ENCODE data around the gene PRUNE2. TPM values are rescaled to one million over a fixed set of nuclear protein-coding genes. Genes with fewer than 3 reads are reported as not detected.
"Not testable (repeated sequence)": the region's sequence is repeated elsewhere in the genome, so short reads cannot be mapped to it uniquely, and the experiment has no call there.

Gene PRUNE2
- total RNA-seq, 2 experiments from 2014 or later: 0.53 to 0.57 TPM

DNA sequence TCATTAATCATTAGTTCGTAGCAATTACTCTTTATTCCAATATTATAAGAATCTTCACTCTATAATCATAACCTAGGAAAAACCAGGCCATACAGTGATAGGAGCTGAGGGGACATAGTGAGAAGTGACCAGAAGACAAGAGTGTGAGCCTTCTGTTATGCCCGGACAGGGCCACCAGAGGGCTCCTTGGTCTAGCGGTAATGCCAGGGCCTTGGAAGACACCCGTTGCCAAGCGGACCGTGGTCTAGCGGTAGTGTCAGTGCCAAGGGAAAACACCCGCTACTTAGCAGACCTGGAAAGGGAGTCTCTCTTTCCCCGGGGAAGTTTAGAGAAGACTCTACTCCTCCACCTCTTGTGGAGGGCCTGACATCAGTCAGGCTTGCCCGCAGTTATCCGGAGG is 239.9 kb downstream of the PRUNE2 start:
- H3K9me3 Mint-ChIP-seq (ENCODE audit: low read depth); H3K27me3 Mint-ChIP-seq; POLR2A ChIA-PET; ATAC-seq; CTCF ChIA-PET; H3K4me3 Mint-ChIP-seq; H3K4me1 Mint-ChIP-seq; H3K27ac Mint-ChIP-seq; H3K36me3 Mint-ChIP-seq (ENCODE audit: low read depth): not testable (repeated sequence)
- intact Hi-C loops (cut with DNase I, micrococcal nuclease): loop anchor here (2.0 to 5.0 kb wide), 2 partner anchors 36 to 39 kb away; no protein-coding TSS in a partner anchor
- DNase-seq: peak; percentile 27

GRCh38 chr9:76665458-76665857 is 240.5 kb downstream of the PRUNE2 start:
- peaks cover 2% of the 10 kb centered on the region for H3K4me1 Mint-ChIP-seq
- CTCF ChIA-PET: no interaction called here
- ATAC-seq: no peak

DNA sequence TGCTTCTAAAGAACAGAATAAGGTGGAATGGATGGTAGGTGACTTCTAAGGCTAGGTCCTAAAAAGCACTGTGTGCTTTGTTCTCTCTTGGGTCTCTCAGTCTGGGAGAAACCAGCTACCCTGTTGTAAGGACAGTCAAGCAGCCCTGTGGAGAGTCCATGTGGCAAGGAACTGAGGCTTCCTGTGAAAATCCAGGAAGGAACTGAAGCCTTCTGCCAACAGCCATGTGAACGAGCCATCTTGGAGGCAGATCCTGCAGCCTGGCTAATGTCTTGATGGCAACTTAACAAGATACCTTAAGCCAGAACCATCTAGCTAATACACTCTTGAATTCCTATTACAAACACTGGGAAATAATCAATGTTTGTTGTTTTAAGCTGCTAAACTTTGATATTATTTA is 241.8 kb downstream of the PRUNE2 start:
- ATAC-seq (no peak), DNase-seq (no peak)
- no peaks in the 10 kb centered on the region for H3K36me3 Mint-ChIP-seq (ENCODE audit: low read depth)
- CTCF ChIA-PET: interaction anchor here (1.1 kb wide), 1 partner anchor 13 kb away, joined by 3 read pairs; no protein-coding TSS in a partner anchor
- no peak overlapping the region for H3K27ac Mint-ChIP-seq
- POLR2A ChIA-PET: interaction anchor here (0.5 kb wide), 1 partner anchor 281 kb away, joined by 3 read pairs; no protein-coding TSS in a partner anchor
- intact Hi-C loops (cut with DNase I, micrococcal nuclease): no loop called here
- H3K4me3 Mint-ChIP-seq: no peak overlapping the region
- H3K9me3 Mint-ChIP-seq (ENCODE audit: low read depth): no peaks in the 10 kb centered on the region
- peaks cover 2% of the 10 kb centered on the region for H3K4me1 Mint-ChIP-seq
- no peaks in the 10 kb centered on the region for H3K27me3 Mint-ChIP-seq

More at GRCh38 chr9:76665458-76665857, 240.5 kb downstream of the PRUNE2 start:
- Mint-ChIP-seq H3K27me3 (no peaks in the 10 kb centered on the region), H3K36me3 (ENCODE audit: low read depth) (no peaks in the 10 kb centered on the region), H3K9me3 (ENCODE audit: low read depth) (no peaks in the 10 kb centered on the region), H3K4me3 (no peak overlapping the region), H3K27ac (no peak overlapping the region)
- intact Hi-C loops (cut with DNase I, micrococcal nuclease): loop anchor here in 1 of 2 experiments (5.0 kb wide), 1 partner anchor 37 kb away; no protein-coding TSS in a partner anchor
- POLR2A ChIA-PET: no interaction called here
- no peak for DNase-seq

- no peak for ATAC-seq
- CTCF ChIA-PET: interaction anchor here (1.6 to 1.9 kb wide), 2 partner anchors 43 to 217 kb away, joined by 5 to 6 read pairs; no protein-coding TSS in a partner anchor
These were observed 243.2 kb downstream of the PRUNE2 start for GRCh38 chr9:76662476-76663281.

GRCh38 chr9:76658510-76659231 is 247.2 kb downstream of the PRUNE2 start:
- intact Hi-C loops (cut with DNase I, micrococcal nuclease): loop anchor here (1.0 to 5.0 kb wide), 3 partner anchors 96 to 255 kb away; no protein-coding TSS in a partner anchor
- ATAC-seq (peak; percentile 85), DNase-seq (no peak)

More at GRCh38 chr9:76662476-76663281, 243.2 kb downstream of the PRUNE2 start:
- Mint-ChIP-seq H3K27ac (no peak overlapping the region), H3K4me3 (no peak overlapping the region), H3K36me3 (ENCODE audit: low read depth) (no peaks in the 10 kb centered on the region), H3K4me1 (peaks cover 5% of the 10 kb centered on the region), H3K9me3 (ENCODE audit: low read depth) (no peaks in the 10 kb centered on the region), H3K27me3 (no peaks in the 10 kb centered on the region)
- POLR2A ChIA-PET: no interaction called here
- intact Hi-C loops (cut with DNase I, micrococcal nuclease): no loop called here
- no peak for DNase-seq

DNA sequence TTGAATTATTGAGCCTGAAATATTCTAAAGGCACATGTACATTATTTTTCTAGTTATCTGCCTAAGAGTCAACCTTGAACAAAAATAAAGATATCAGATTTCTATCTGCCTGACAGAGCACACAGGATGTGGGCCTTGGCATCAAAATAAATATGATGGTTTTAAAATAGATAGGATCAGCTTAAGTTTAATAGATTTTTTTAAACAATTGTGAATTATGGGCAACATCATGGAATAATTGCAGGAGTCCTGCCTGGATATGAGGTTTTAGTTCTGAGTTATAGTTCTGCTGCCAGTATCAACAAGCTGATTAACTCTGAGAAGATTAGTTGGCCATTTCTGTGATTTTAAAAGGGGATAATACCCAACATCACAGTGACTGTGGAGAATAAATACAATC is 248.6 kb downstream of the PRUNE2 start:
- intact Hi-C loops (cut with DNase I, micrococcal nuclease): loop anchor here in 1 of 2 experiments (5.0 kb wide), 1 partner anchor 95 kb away; no protein-coding TSS in a partner anchor

More at GRCh38 chr9:76658510-76659231, 247.2 kb downstream of the PRUNE2 start:
- peaks cover 16% of the 10 kb centered on the region for H3K4me1 Mint-ChIP-seq
- ChIA-PET CTCF (interaction anchor here (0.6 to 2.7 kb wide), 15 partner anchors 9 to 258 kb away, joined by 3 to 10 read pairs (median 3); partner anchors contain the start of gene GCNT1), POLR2A (no interaction called here)
- no peak overlapping the region for H3K27ac Mint-ChIP-seq
- H3K27me3 Mint-ChIP-seq: no peaks in the 10 kb centered on the region
- no peaks in the 10 kb centered on the region for H3K9me3 Mint-ChIP-seq (ENCODE audit: low read depth)
- no peaks in the 10 kb centered on the region for H3K36me3 Mint-ChIP-seq (ENCODE audit: low read depth)
- no peak overlapping the region for H3K4me3 Mint-ChIP-seq

GRCh38 chr9:76655971-76656370 is 249.9 kb downstream of the PRUNE2 start:
- ATAC-seq: no peak
- Mint-ChIP-seq H3K9me3 (ENCODE audit: low read depth) (no peaks in the 10 kb centered on the region), H3K4me3 (no peak overlapping the region), H3K4me1 (peaks cover 25% of the 10 kb centered on the region), H3K27me3 (no peaks in the 10 kb centered on the region), H3K27ac (no peak overlapping the region), H3K36me3 (ENCODE audit: low read depth) (no peaks in the 10 kb centered on the region)
- DNase-seq: no peak
- ChIA-PET POLR2A (interaction anchor here (0.6 kb wide), 1 partner anchor 175 kb away, joined by 3 read pairs; no protein-coding TSS in a partner anchor), CTCF (interaction anchor here (1.0 kb wide), 1 partner anchor 156 kb away, joined by 3 read pairs; no protein-coding TSS in a partner anchor)
- intact Hi-C loops (cut with DNase I, micrococcal nuclease): loop anchor here in 1 of 2 experiments (5.0 kb wide), 1 partner anchor 94 kb away; no protein-coding TSS in a partner anchor

More for the DNA sequence above, 248.6 kb downstream of the PRUNE2 start:
- ChIA-PET POLR2A (no interaction called here), CTCF (interaction anchor here (0.6 to 2.7 kb wide), 3 partner anchors 211 to 479 kb away, joined by 3 to 10 read pairs (median 3); partner anchors contain the start of gene RFK)
- H3K9me3 Mint-ChIP-seq (ENCODE audit: low read depth): no peaks in the 10 kb centered on the region
- no peaks in the 10 kb centered on the region for H3K36me3 Mint-ChIP-seq (ENCODE audit: low read depth)
- ATAC-seq (no peak), DNase-seq (no peak)
- H3K4me1 Mint-ChIP-seq: peaks cover 14% of the 10 kb centered on the region
- no peaks in the 10 kb centered on the region for H3K27me3 Mint-ChIP-seq
- no peak overlapping the region for H3K27ac Mint-ChIP-seq
- H3K4me3 Mint-ChIP-seq: no peak overlapping the region

DNA sequence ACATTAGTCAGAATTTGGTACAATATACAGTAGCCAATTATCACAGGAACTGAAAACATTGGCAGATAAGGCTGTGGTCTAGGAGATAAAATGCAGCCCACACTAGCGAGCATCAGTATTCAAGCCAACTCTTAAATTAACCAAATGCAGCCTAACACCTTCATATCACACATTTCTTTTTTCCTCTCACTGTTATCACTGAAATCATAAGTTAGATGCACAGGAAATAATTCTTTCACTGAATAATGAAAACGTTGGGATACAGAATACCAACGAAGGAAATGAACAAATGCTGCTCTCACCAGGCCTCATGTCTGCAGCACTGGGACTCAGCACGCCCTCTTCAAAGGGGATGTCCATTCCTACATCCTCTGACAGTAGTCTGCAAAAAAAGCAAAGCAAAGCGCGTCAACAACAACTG is 250.8 kb downstream of the PRUNE2 start:
- DNase-seq: no peak
- Mint-ChIP-seq H3K27me3 (no peaks in the 10 kb centered on the region), H3K4me3 (no peak overlapping the region), H3K4me1 (peaks cover 30% of the 10 kb centered on the region), H3K36me3 (ENCODE audit: low read depth) (no peaks in the 10 kb centered on the region), H3K27ac (no peak overlapping the region), H3K9me3 (ENCODE audit: low read depth) (no peaks in the 10 kb centered on the region)
- CTCF ChIA-PET: no interaction called here
- intact Hi-C loops (cut with DNase I, micrococcal nuclease): loop anchor here in 1 of 2 experiments (5.0 kb wide), 1 partner anchor 93 kb away; no protein-coding TSS in a partner anchor
- no peak for ATAC-seq
- POLR2A ChIA-PET: no interaction called here

- ATAC-seq (no peak), DNase-seq (no peak)
- Mint-ChIP-seq H3K4me3 (no peak overlapping the region), H3K9me3 (ENCODE audit: low read depth) (no peaks in the 10 kb centered on the region), H3K27me3 (no peaks in the 10 kb centered on the region), H3K4me1 (peaks cover 30% of the 10 kb centered on the region), H3K27ac (no peak overlapping the region), H3K36me3 (ENCODE audit: low read depth) (no peaks in the 10 kb centered on the region)
- intact Hi-C loops (cut with DNase I, micrococcal nuclease): no loop called here
- POLR2A ChIA-PET: no interaction called here
- CTCF ChIA-PET: no interaction called here
These were observed 251.3 kb downstream of the PRUNE2 start for GRCh38 chr9:76654575-76654974.

- Mint-ChIP-seq H3K36me3 (ENCODE audit: low read depth) (no peaks in the 10 kb centered on the region), H3K27ac (no peak overlapping the region), H3K27me3 (no peaks in the 10 kb centered on the region), H3K4me1 (peaks cover 30% of the 10 kb centered on the region), H3K4me3 (no peak overlapping the region), H3K9me3 (ENCODE audit: low read depth) (no peaks in the 10 kb centered on the region)
- ATAC-seq (no peak), DNase-seq (no peak)
- CTCF ChIA-PET: no interaction called here
- POLR2A ChIA-PET: no interaction called here
- intact Hi-C loops (cut with DNase I, micrococcal nuclease): no loop called here
These were observed 251.9 kb downstream of the PRUNE2 start for GRCh38 chr9:76654051-76654461.

GRCh38 chr9:76652894-76653293 is 253.0 kb downstream of the PRUNE2 start:
- Mint-ChIP-seq H3K27ac (no peak overlapping the region), H3K4me3 (no peak overlapping the region), H3K27me3 (no peaks in the 10 kb centered on the region), H3K4me1 (peaks cover 27% of the 10 kb centered on the region), H3K9me3 (ENCODE audit: low read depth) (no peaks in the 10 kb centered on the region), H3K36me3 (ENCODE audit: low read depth) (no peaks in the 10 kb centered on the region)
- ChIA-PET POLR2A (no interaction called here), CTCF (no interaction called here)
- intact Hi-C loops (cut with DNase I, micrococcal nuclease): no loop called here
- no peak for ATAC-seq
- DNase-seq: no peak

Measured in activated CD4-positive, alpha-beta T cell treated with anti-CD3 and anti-CD28 coated beads for 36 hours (primary cell).